NT2/D1 (cell line): ENCODE data around the gene CTIF.

Experiments
- YY1 ChIP-seq: IDR thresholded peaks from 2 replicates; pipeline ENCODE4 v1.6.1; 2011; ENCODE audit not compliant: insufficient read length, insufficient read depth
- ZNF274 ChIP-seq: IDR thresholded peaks from 2 replicates; pipeline ENCODE4 v1.6.1; 2011; ENCODE audit warnings: mild to moderate bottlenecking, low read depth, low read length

DNA sequence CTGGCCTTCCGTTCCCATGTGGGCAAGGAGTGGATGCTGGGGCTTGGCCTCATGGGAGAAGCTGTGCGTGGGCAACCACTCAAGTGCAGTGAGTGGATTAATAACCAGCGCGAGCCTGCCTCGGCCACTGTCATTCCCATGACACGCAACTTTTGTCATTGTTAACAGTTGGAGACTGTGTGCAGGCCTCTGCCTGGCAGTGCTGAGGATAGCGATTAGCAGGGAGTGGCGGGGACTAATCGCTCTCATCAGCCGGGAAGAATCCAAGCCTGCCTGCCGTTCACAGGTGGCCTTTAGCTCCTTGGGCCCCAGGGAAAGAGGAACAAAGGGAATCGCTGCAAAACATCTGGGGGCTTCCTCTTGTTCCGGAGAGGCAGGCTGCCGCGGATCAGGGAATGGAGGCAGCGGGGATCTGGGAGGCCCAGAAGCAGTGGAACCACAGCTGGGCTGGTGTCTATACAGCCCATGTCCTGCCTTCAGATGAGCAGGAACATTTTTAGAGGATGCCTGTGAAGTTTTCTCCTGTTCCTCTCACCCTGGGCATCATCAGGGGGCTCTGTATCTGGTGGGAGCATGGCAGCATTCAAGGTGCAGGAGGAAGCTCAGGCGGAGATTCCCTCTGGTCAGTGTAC lies 53.8 kb downstream of the CTIF start:
- TF ChIP-seq ZNF274 (no peak), YY1 (no peak)
